ENCODE measurements around the gene COPS4.
"Not testable (repeated sequence)": the region's sequence is repeated elsewhere in the genome, so short reads cannot be mapped to it uniquely, and the experiment has no call there.

Gene COPS4

GRCh38 chr4:83067058-83067639 is 32.2 kb downstream of the COPS4 start:
- H3K9ac ChIP-seq (ENCODE audit: low read depth, low read length, poor library complexity, severe bottlenecking), result no peak overlapping the region
- no peaks in the 10 kb centered on the region for H3K9me3 ChIP-seq (ENCODE audit: insufficient read depth, low read depth, low read length)
- TF ChIP-seq EZH2phosphoT487 (IDR thresholded peaks at IDR 0.05; ENCODE audit: borderline replicate concordance), result no peak
- TF ChIP-seq CTCF (conservative IDR thresholded peaks at IDR 0.05; ENCODE audit: low read length), result no peak
- H3F3A ChIP-seq (ENCODE audit: low read depth), result no peaks in the 10 kb centered on the region
- no peak overlapping the region for H3K4me3 ChIP-seq (ENCODE audit: low read length, poor library complexity, severe bottlenecking)
- H2AFZ ChIP-seq (ENCODE audit: low read length), result no peak overlapping the region
- no peaks in the 10 kb centered on the region for H3K79me2 ChIP-seq (ENCODE audit: insufficient read depth, low read length)
- H4K20me1 ChIP-seq (ENCODE audit: insufficient read depth, low read length, poor library complexity, severe bottlenecking), result no peaks in the 10 kb centered on the region
- no peaks in the 10 kb centered on the region for H3K27me3 ChIP-seq (ENCODE audit: insufficient read depth, low read length, poor library complexity, severe bottlenecking)
- H3K4me2 ChIP-seq (ENCODE audit: low read depth, low read length, poor library complexity, severe bottlenecking), result no peak overlapping the region
- H3K9me2 ChIP-seq (replicated peaks; ENCODE audit: low read depth, low read length), result no peaks in the 10 kb centered on the region
- H3K36me3 ChIP-seq (ENCODE audit: insufficient read depth, low read length), result peaks cover 88% of the 10 kb centered on the region
- no peaks in the 10 kb centered on the region for H3K4me1 ChIP-seq (ENCODE audit: insufficient read depth, low read length, poor library complexity, severe bottlenecking)

GRCh38 chr4:83071116-83071515 is 36.1 kb downstream of the COPS4 start:
- Histone ChIP-seq H3K4me2 (ENCODE audit: low read depth, low read length, poor library complexity, severe bottlenecking) (no peak overlapping the region), H3K4me1 (ENCODE audit: insufficient read depth, low read length, poor library complexity, severe bottlenecking) (peaks cover 2% of the 10 kb centered on the region), H2AFZ (ENCODE audit: low read length) (no peak overlapping the region), H3K4me3 (ENCODE audit: low read length, poor library complexity, severe bottlenecking) (no peak overlapping the region), H4K20me1 (ENCODE audit: insufficient read depth, low read length, poor library complexity, severe bottlenecking) (no peaks in the 10 kb centered on the region), H3F3A (ENCODE audit: low read depth) (no peaks in the 10 kb centered on the region), H3K79me2 (ENCODE audit: insufficient read depth, low read length) (no peaks in the 10 kb centered on the region), H3K27me3 (ENCODE audit: insufficient read depth, low read length, poor library complexity, severe bottlenecking) (no peaks in the 10 kb centered on the region), H3K9ac (ENCODE audit: low read depth, low read length, poor library complexity, severe bottlenecking) (no peak overlapping the region), H3K9me3 (ENCODE audit: insufficient read depth, low read depth, low read length) (no peaks in the 10 kb centered on the region), H3K36me3 (ENCODE audit: insufficient read depth, low read length) (peaks cover 75% of the 10 kb centered on the region), H3K9me2 (replicated peaks; ENCODE audit: low read depth, low read length) (no peaks in the 10 kb centered on the region)
- no peak for TF ChIP-seq EZH2phosphoT487 (IDR thresholded peaks at IDR 0.05; ENCODE audit: borderline replicate concordance)
- no peak for TF ChIP-seq CTCF (conservative IDR thresholded peaks at IDR 0.05; ENCODE audit: low read length)

- H3K9ac ChIP-seq (ENCODE audit: low read depth, low read length, poor library complexity, severe bottlenecking), result no peak overlapping the region
- H3K4me1 ChIP-seq (ENCODE audit: insufficient read depth, low read length, poor library complexity, severe bottlenecking), result peaks cover 9% of the 10 kb centered on the region
- no peak overlapping the region for H2AFZ ChIP-seq (ENCODE audit: low read length)
- H3K79me2 ChIP-seq (ENCODE audit: insufficient read depth, low read length), result no peaks in the 10 kb centered on the region
- no peaks in the 10 kb centered on the region for H3K9me3 ChIP-seq (ENCODE audit: insufficient read depth, low read depth, low read length)
- no peaks in the 10 kb centered on the region for H3K9me2 ChIP-seq (replicated peaks; ENCODE audit: low read depth, low read length)
- H3K36me3 ChIP-seq (ENCODE audit: insufficient read depth, low read length), result peaks cover 45% of the 10 kb centered on the region; the same call in 1 of the 2 replicates
- H3K4me3 ChIP-seq (ENCODE audit: low read length, poor library complexity, severe bottlenecking), result no peak overlapping the region
- TF ChIP-seq EZH2phosphoT487 (IDR thresholded peaks at IDR 0.05; ENCODE audit: borderline replicate concordance) (no peak), CTCF (conservative IDR thresholded peaks at IDR 0.05; ENCODE audit: low read length) (peak; percentile 82)
- H3K4me2 ChIP-seq (ENCODE audit: low read depth, low read length, poor library complexity, severe bottlenecking), result peak overlapping the region; percentile 35
- no peaks in the 10 kb centered on the region for H3F3A ChIP-seq (ENCODE audit: low read depth)
- H4K20me1 ChIP-seq (ENCODE audit: insufficient read depth, low read length, poor library complexity, severe bottlenecking), result no peaks in the 10 kb centered on the region
- H3K27me3 ChIP-seq (ENCODE audit: insufficient read depth, low read length, poor library complexity, severe bottlenecking), result no peaks in the 10 kb centered on the region
Measured at GRCh38 chr4:83074086-83074704, 39.2 kb downstream of the COPS4 start.

GRCh38 chr4:83074783-83075182 is 39.8 kb downstream of the COPS4 start:
- H3K4me1 ChIP-seq (ENCODE audit: insufficient read depth, low read length, poor library complexity, severe bottlenecking); H3K27me3 ChIP-seq (ENCODE audit: insufficient read depth, low read length, poor library complexity, severe bottlenecking); H3K4me2 ChIP-seq (ENCODE audit: low read depth, low read length, poor library complexity, severe bottlenecking); H3K9me3 ChIP-seq (ENCODE audit: insufficient read depth, low read depth, low read length); H3K4me3 ChIP-seq (ENCODE audit: low read length, poor library complexity, severe bottlenecking); H3F3A ChIP-seq (ENCODE audit: low read depth); H4K20me1 ChIP-seq (ENCODE audit: insufficient read depth, low read length, poor library complexity, severe bottlenecking); H2AFZ ChIP-seq (ENCODE audit: low read length); H3K9ac ChIP-seq (ENCODE audit: low read depth, low read length, poor library complexity, severe bottlenecking); H3K9me2 ChIP-seq (replicated peaks; ENCODE audit: low read depth, low read length); H3K79me2 ChIP-seq (ENCODE audit: insufficient read depth, low read length): not testable (repeated sequence)
- H3K36me3 ChIP-seq (ENCODE audit: insufficient read depth, low read length), result peaks cover 39% of the 10 kb centered on the region; the same call in 1 of the 2 replicates

Measured in Loucy (cell line).